Fibroblast of pulmonary artery (primary cell): ENCODE data around the gene YARS1.

Experiments
- DNase-seq: peaks from one replicate; pipeline ENCODE4 v3.0.0-alpha.2; 2010; ENCODE audit warnings: low read depth
- H3K4me3 ChIP-seq: replicated peaks from 2 replicates; pipeline ENCODE4 v1.5.1; 2011; ENCODE audit warnings: low read depth, mild to moderate bottlenecking, control low read depth, low read length, moderate library complexity
- TF ChIP-seq, protein P1 (sequence below): IDR thresholded peaks from 2 replicates; pipeline ENCODE4 v1.5.1; 2011; ENCODE audit warnings: mild to moderate bottlenecking, control low read depth, low read length, inconsistent platforms; ENCODE audit errors: missing control alignments

YARS1 gene

DNA sequence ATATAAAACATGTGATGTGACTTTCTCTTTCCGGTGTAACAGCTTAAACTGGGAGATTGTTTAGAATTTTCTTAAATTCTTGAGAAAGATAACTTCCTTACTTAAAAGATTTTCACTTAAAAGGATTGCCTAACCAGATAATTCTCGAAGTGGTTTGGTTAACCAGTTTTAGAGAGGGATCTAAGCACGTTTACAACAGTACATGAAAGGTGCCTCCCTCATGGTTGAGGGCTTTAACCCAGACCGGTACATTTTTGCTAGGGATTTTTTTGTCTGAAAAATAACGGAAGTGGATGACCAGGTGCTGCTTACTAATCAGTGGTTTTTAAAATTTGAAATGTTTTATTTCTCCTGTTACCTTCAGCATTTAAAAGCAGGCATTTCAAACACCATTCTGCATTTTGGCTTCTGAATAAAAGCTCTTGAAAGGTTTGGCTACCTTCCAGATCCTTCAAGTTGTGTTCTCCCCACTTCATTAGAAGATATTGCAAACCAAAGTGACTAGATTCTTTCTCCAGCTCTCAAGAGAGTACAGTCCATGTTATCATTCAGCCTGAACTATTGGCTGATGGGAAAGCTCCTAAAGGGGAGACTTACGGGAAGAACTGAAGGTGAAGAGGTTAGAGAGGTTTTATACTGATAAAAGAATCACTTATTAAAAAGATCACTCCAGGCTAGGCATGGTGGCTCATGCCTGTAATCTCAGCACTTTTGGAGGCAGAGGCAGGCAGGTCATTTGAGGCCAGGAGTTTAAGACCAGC is 13.1 kb upstream of the YARS1 start:
- TF ChIP-seq, protein P1, sequence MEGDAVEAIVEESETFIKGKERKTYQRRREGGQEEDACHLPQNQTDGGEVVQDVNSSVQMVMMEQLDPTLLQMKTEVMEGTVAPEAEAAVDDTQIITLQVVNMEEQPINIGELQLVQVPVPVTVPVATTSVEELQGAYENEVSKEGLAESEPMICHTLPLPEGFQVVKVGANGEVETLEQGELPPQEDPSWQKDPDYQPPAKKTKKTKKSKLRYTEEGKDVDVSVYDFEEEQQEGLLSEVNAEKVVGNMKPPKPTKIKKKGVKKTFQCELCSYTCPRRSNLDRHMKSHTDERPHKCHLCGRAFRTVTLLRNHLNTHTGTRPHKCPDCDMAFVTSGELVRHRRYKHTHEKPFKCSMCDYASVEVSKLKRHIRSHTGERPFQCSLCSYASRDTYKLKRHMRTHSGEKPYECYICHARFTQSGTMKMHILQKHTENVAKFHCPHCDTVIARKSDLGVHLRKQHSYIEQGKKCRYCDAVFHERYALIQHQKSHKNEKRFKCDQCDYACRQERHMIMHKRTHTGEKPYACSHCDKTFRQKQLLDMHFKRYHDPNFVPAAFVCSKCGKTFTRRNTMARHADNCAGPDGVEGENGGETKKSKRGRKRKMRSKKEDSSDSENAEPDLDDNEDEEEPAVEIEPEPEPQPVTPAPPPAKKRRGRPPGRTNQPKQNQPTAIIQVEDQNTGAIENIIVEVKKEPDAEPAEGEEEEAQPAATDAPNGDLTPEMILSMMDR = no peak
- no peak for DNase-seq
- H3K4me3 ChIP-seq = no peak overlapping the region

DNA sequence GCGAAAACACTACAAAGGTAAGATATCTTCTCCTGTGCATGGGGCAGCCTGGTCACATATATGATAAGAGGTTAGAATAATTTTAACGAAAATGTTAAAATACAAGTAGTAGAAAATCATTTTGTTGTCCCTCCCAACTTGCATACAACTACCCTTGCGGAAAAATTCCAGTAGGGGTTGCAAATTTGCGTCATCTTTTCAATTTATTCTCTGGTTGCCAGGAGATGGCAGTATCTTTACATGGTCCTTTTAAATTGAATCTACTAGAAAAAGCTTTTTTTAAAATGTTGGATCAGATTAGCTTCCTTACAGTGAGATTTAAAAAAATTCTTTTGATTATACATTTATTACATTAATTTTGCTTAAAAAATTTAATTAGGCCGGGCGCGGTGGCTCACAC is 11.2 kb upstream of the YARS1 start:
- TF ChIP-seq, protein P1 = peak; percentile 10
- no peak overlapping the region for H3K4me3 ChIP-seq
- peak; percentile 33 for DNase-seq

DNA sequence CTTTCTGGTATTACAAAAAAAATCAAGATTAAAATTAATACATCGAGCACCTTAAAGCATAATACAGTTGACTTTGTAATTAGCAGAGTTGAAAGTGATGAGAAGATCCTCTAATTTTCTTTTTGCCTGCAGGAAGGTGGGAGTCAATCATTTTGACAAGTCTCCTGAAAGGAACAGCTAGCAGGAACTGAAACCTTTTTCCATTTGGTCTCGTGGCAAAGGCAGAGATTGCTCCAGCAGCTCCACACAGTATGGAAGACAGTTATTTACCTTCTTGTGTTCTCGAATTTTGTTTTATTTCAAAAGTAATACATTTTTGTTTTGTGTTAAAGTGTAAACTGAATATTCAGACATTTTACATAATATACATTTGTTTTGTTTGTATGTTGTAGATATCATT is 8.0 kb upstream of the YARS1 start:
- TF ChIP-seq, protein P1 = no peak
- H3K4me3 ChIP-seq = no peak overlapping the region
- DNase-seq = no peak

DNA sequence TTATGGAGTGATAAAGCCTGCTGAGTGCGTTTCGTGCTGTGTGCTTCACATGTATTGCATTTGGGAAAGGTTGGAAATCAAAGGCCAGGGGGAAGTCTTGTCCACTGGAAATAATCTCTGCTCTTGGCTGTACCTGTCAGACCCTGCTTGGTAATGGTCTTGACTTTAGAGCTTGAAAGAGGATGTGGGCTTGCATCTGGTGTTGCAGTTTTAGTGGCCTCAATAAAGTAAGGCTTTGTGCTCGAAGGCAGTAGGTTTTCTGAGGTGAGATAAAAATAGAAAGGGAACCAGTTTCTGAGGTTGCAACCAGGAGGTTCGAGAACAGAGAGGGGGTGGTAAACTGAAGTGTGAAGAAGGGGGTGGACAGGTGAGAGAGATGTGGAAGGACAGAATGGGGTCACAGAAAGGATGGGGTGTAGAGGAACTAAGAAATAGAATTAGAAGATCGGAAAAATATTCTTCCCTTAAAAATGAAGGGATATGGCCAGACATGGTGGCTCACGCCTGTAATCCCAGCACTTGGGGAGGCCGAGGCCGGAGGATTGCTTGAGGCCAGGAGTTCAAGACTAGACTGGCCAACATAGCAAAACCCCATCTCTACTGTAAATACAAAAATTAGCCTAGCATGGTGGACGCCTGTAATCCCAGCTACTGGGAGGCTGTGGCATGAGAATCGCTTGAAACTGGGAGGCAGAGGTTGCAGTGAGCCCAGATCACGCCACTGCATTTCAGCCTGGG is 1.8 kb upstream of the YARS1 start:
- DNase-seq = no peak
- H3K4me3 ChIP-seq = peak overlapping the region; percentile 99
- TF ChIP-seq, protein P1 = no peak

DNA sequence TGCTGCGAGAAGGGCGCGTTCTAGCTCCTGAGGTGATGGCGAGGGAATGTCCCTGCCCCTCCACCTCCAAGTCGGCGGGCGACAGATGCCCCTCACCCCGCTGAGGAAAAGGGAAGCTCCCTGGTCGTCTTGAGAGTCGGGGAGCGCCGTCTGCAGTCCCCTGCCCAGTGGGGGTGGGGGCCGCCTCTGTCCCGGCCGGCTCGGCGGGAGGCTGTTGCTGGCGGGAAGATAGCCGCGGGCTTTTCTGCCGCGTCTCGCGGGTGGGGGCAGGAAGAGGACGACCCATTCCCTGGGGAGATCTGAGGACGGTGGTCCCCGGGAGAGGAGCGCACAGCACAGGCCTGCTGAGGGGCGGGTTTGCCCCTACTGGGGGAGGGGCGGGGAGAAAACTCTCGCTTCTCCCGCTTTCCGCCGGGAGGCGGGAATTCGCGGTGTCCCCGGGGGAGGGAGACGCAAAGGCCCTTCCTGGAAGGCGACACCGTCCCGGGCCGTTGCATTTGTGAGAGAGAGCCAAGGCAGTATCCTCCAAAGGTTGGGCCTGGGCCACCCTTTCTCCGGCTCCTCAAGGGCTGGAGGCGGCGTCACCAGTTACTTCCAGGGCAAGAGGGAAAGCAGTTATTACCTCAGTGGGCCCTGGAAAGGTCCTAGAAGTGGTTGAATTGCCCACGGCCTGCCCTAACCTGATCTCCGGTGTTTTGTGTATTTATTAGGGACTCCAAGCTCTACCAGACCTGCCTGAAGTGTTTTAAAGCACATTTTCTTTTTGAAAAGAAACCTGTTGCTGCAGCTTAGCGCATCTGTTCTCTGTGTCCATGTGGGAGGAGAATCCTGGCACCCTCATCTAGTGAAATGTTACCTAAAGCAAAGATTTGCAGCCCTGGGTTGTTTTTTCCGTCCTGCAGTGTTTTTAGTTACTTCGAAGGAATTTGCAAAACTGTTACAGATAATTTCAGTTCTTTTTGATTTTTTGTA is 943 bp upstream of the YARS1 start:
- DNase-seq = peak; percentile 39
- TF ChIP-seq, protein P1 = no peak
- peak overlapping the region; percentile 99 for H3K4me3 ChIP-seq

DNA sequence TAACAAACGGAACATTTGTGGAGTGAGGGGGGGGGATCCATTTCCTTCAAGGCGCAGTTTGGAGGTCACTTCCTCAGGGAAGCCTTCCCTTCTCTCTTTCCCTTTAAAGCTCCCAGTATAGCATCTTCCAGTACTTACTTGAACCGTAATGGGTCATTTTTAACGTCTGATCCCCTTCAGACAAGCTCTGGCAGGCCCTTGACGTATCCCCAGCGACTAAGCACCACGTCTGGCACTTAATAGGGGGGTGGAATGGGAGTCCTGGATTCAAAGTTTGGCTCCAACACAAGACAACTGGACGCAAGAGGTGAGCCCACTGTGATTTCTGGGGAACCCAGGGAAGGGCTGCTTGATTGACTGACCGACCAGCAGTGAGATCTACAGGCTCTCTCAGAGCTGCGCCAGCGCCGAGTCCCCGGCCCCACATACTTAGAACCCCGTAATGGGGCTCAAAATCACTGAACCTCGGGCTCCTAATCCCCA is 441 bp downstream of the YARS1 start:
- peak overlapping the region; percentile 99 for H3K4me3 ChIP-seq
- DNase-seq = peak; percentile 49
- TF ChIP-seq, protein P1 = no peak
